Keratinocyte (primary cell): ENCODE measurements around the gene POLR2B. TPM values are rescaled to one million over a fixed set of nuclear protein-coding genes. Genes with fewer than 3 reads are reported as not detected.

Experiments
- DNase-seq: peaks from one replicate; pipeline ENCODE4 v3.0.0-alpha.2; 2011; ENCODE audit warnings: low read depth, missing footprints, low spot score
- FAIRE-seq: peaks from 2 replicates; lab custom pipeline; 2011; peaks lifted over from hg19 to GRCh38; lab: Jason Lieb, UNC
- H2AFZ ChIP-seq: 2 replicates; pipeline ENCODE4 v1.6.0; 2012; ENCODE audit warnings: low read length, control low read depth, inconsistent platforms; ENCODE audit not compliant: control insufficient read depth
- H3K27ac ChIP-seq: 2 replicates; pipeline ENCODE4 v1.5.1; 2011; ENCODE audit warnings: low read length; ENCODE audit not compliant: control insufficient read depth, insufficient read depth
- H3K27me3 ChIP-seq: 3 replicates; pipeline ENCODE4 v1.6.0; 2011; ENCODE audit warnings: low read length; ENCODE audit not compliant: control insufficient read depth, insufficient read depth; ENCODE audit errors: extremely low read depth
- H3K36me3 ChIP-seq, 2 experiments: 2 replicates in 1 of 2; 3 replicates in 1 of 2; pipeline ENCODE4 v1.5.1; 2011; ENCODE audit warnings: low read length in 2 of 2, mild to moderate bottlenecking in 1 of 2; ENCODE audit not compliant: control insufficient read depth in 2 of 2, insufficient read depth in 2 of 2; ENCODE audit errors: extremely low read depth in 1 of 2
- H3K4me1 ChIP-seq: 3 replicates; pipeline ENCODE4 v1.5.1; 2011; ENCODE audit warnings: low read length; ENCODE audit not compliant: control insufficient read depth, insufficient read depth; ENCODE audit errors: extremely low read depth
- H3K4me2 ChIP-seq: 3 replicates; pipeline ENCODE4 v1.6.0; 2011; ENCODE audit warnings: low read depth, low read length; ENCODE audit not compliant: control insufficient read depth, insufficient read depth; ENCODE audit errors: extremely low read depth
- H3K4me3 ChIP-seq, 3 experiments: fragments of 200-600 bp in 1 of 3; sonication (generic) in 1 of 3; 2 replicates in 2 of 3; 3 replicates in 1 of 3; pipeline ENCODE4 v1.5.1; 2011 to 2016; ENCODE audit warnings: low read length in 3 of 3, mild to moderate bottlenecking in 3 of 3, control low read depth in 2 of 3, inconsistent platforms in 1 of 3, low read depth in 1 of 3, mixed read lengths in 1 of 3, mixed run types in 1 of 3, moderate library complexity in 1 of 3; ENCODE audit not compliant: control insufficient read depth in 2 of 3, insufficient read depth in 2 of 3; ENCODE audit errors: extremely low read depth in 1 of 3
- H3K79me2 ChIP-seq: 2 replicates; pipeline ENCODE4 v1.6.0; 2012; ENCODE audit warnings: low read length; ENCODE audit not compliant: control insufficient read depth, insufficient read depth
- H3K9ac ChIP-seq: 3 replicates; pipeline ENCODE4 v1.6.0; 2011; ENCODE audit warnings: low read length; ENCODE audit not compliant: control insufficient read depth, insufficient read depth; ENCODE audit errors: extremely low read depth
- H3K9me1 ChIP-seq: 3 replicates; pipeline ENCODE4 v1.6.0; 2011; ENCODE audit warnings: low read length; ENCODE audit not compliant: control insufficient read depth, insufficient read depth; ENCODE audit errors: extremely low read depth
- H3K9me3 ChIP-seq: 2 replicates; pipeline ENCODE4 v1.5.1; 2012; ENCODE audit warnings: low read depth, low read length; ENCODE audit not compliant: control insufficient read depth
- H4K20me1 ChIP-seq: 3 replicates; pipeline ENCODE4 v1.6.0; 2011; ENCODE audit warnings: low read length; ENCODE audit not compliant: control insufficient read depth, insufficient read depth; ENCODE audit errors: extremely low read depth
- EZH2 ChIP-seq: IDR thresholded peaks from one replicate; pipeline ENCODE4 v1.6.1; 2012; ENCODE audit warnings: inconsistent platforms, mild to moderate bottlenecking, low read length, moderate library complexity
- dilution Hi-C: fragments of 300-500 bp; cut with MboI; formaldehyde crosslinking; loops from one replicate; pipeline ENCODE4 v1.7.0; 2020; ENCODE audit warnings: low sequenced_read_pairs; ENCODE audit not compliant: extremely low pct_ligation_motif_present
- polyA plus RNA-seq, 5 experiments: library from polyadenylated mRNA; depleted of rRNA in 3 of 5; stranded (reverse) in 3 of 5; stranded (forward) in 1 of 5; unstranded in 1 of 5; fragments of >200 nt; gene quantifications; 1 replicate in 1 of 5; 2 replicates in 3 of 5; 3 replicates in 1 of 5; pipeline versions ENCODE4 v1.2.1 to v1.2.3, GENCODE V29; 2011 to 2012; ENCODE audit warnings: missing spikeins in 2 of 5, low read depth in 1 of 5, low replicate concordance in 1 of 5
- TF ChIP-seq, protein P1 (sequence below), 3 experiments: IDR thresholded peaks in 1 of 3; conservative IDR thresholded peaks in 1 of 3; optimal IDR thresholded peaks in 1 of 3; 2 replicates in 2 of 3; 3 replicates in 1 of 3; pipeline versions ENCODE3 to v1.5.1; 2011; ENCODE audit warnings: low read length in 3 of 3, mild to moderate bottlenecking in 3 of 3, moderate library complexity in 2 of 3, control low read depth in 1 of 3, inconsistent platforms in 1 of 3; ENCODE audit not compliant: insufficient read depth in 2 of 3; ENCODE audit errors: extremely low read depth in 1 of 3

The POLR2B gene
- polyA plus RNA-seq, 1 donor (not counting 4 experiments of a cell fraction or from before 2014, with no cell fraction given) = 153 TPM

DNA sequence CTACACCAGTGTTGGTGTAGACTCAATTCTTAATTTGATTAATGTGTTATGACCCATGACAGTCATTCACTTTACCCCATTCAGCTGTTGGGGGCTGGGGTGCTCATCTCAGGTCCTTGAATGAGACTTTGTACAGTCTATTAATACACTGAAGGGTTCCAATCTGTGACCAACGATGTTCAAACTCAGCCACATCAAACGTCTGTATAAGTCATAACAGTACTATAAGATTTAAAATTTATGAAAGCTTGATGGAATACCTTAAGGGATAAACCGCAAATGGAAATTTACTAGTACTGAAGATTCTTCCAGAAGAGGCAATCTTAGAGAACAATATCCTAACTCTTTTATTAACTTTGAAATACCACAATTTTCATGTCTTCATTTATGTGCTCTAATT lies 37.3 kb upstream of the POLR2B start:
- dilution Hi-C loops = no loop called here
- Histone ChIP-seq H3K27ac (no peak overlapping the region), H3K36me3 (peaks cover 0 to 2% of the 10 kb centered on the region in 2 experiments), H3K4me1 (peaks cover 17% of the 10 kb centered on the region), H3K9me1 (no peaks in the 10 kb centered on the region), H3K4me2 (no peak overlapping the region), H3K4me3 (no peak overlapping the region), H3K9me3 (no peaks in the 10 kb centered on the region), H3K27me3 (no peaks in the 10 kb centered on the region), H2AFZ (no peak overlapping the region), H3K79me2 (no peaks in the 10 kb centered on the region), H3K9ac (no peak overlapping the region), H4K20me1 (no peaks in the 10 kb centered on the region)
- TF ChIP-seq, protein P1, sequence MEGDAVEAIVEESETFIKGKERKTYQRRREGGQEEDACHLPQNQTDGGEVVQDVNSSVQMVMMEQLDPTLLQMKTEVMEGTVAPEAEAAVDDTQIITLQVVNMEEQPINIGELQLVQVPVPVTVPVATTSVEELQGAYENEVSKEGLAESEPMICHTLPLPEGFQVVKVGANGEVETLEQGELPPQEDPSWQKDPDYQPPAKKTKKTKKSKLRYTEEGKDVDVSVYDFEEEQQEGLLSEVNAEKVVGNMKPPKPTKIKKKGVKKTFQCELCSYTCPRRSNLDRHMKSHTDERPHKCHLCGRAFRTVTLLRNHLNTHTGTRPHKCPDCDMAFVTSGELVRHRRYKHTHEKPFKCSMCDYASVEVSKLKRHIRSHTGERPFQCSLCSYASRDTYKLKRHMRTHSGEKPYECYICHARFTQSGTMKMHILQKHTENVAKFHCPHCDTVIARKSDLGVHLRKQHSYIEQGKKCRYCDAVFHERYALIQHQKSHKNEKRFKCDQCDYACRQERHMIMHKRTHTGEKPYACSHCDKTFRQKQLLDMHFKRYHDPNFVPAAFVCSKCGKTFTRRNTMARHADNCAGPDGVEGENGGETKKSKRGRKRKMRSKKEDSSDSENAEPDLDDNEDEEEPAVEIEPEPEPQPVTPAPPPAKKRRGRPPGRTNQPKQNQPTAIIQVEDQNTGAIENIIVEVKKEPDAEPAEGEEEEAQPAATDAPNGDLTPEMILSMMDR (optimal IDR thresholded peaks at IDR 0.05 in 1 of 3, IDR thresholded peaks at IDR 0.05 in 1 of 3, conservative IDR thresholded peaks at IDR 0.05 in 1 of 3; ENCODE audit: extremely low read depth in 1 of 3, insufficient read depth in 2 of 3, low read length in 3 of 3) = no peak
- no peak for TF ChIP-seq EZH2
- FAIRE-seq = no peak
- no peak for DNase-seq

DNA sequence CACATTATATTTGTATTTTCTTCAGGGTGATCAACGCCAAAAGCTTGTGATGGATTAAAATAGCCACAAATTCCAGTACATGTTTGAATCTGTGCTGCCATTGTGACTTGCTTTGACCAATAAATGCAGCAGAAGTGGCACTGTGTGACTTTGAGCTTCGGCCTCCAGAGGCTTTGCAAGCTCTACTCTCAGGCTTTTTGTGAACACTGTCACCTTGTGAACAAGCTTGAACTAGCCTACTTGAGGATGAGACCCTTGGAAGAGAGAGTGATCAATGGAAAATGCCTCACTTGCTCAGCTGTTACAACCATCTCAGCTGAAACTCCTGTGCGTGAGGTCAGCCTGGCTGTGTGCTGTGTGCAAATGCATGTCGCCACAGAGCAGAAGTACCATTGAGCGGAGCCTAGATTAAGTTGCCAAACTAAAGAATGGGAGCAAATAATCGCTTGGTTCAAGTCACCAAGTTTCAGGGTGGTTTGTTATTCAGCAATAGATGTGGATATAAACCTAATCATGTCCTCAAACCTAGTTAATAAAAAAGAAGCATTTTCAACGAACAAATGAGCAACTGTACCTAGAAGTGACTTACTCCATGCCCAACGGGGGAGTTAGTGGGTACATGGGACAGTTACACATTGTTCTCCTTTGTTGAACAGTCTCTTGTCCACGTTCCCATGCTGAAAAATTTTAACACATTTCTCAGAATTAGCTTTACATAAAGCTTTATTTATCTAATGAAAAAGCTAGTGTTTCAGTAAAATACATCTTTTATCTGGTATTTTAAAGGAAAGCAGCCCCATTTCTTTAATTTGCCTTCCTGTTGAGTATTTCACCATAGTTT lies 24.8 kb upstream of the POLR2B start:
- TF ChIP-seq, protein P1 (optimal IDR thresholded peaks at IDR 0.05 in 1 of 3, IDR thresholded peaks at IDR 0.05 in 1 of 3, conservative IDR thresholded peaks at IDR 0.05 in 1 of 3; ENCODE audit: extremely low read depth in 1 of 3, insufficient read depth in 2 of 3, low read length in 3 of 3) = no peak
- no peak for TF ChIP-seq EZH2
- H3K4me1 ChIP-seq = peaks cover 3% of the 10 kb centered on the region
- FAIRE-seq (no peak), DNase-seq (no peak)
- no peak overlapping the region for H2AFZ ChIP-seq
- dilution Hi-C loops = no loop called here
- H3K36me3 ChIP-seq = no peaks in the 10 kb centered on the region
- no peaks in the 10 kb centered on the region for H3K9me3 ChIP-seq
- no peaks in the 10 kb centered on the region for H4K20me1 ChIP-seq
- H3K4me3 ChIP-seq = no peak overlapping the region
- H3K4me2 ChIP-seq = no peak overlapping the region
- no peak overlapping the region for H3K27ac ChIP-seq
- no peaks in the 10 kb centered on the region for H3K9me1 ChIP-seq
- no peaks in the 10 kb centered on the region for H3K27me3 ChIP-seq
- H3K79me2 ChIP-seq = no peaks in the 10 kb centered on the region
- no peak overlapping the region for H3K9ac ChIP-seq
